K562 (cell line): ENCODE data around the gene IL6ST. TPM values are rescaled to one million over a fixed set of nuclear protein-coding genes. Genes with fewer than 3 reads are reported as not detected.

Source experiments
- ADNP ChIP-seq: fragments of 200-800 bp; sonication (Bioruptor generic); IDR thresholded peaks from 2 replicates; pipeline ENCODE4 v1.6.1; 2016; ENCODE audit warnings: missing genetic modification characterization, missing compliant biosample characterization
- CBX2 ChIP-seq: fragments of 200-600 bp; sonication (generic); IDR thresholded peaks from one replicate; pipeline ENCODE4 v1.6.1; 2012; ENCODE audit warnings: mild to moderate bottlenecking, low read length, inconsistent platforms; ENCODE audit not compliant: insufficient read depth, poor library complexity, severe bottlenecking
- GABPB1 ChIP-seq: sonication (generic); formaldehyde crosslinking; IDR thresholded peaks from 2 replicates; pipeline ENCODE4 v1.8.0; 2022; ENCODE audit warnings: mild to moderate bottlenecking, missing genetic modification reagents
- HNRNPH1 ChIP-seq: fragments of 200-400 bp; formaldehyde crosslinking; optimal IDR thresholded peaks from 2 replicates; pipeline ENCODE3; 2017; ENCODE audit warnings: low read depth, mild to moderate bottlenecking, low read length, moderate library complexity
- MEIS2 ChIP-seq: fragments of 450-650 bp; IDR thresholded peaks from 2 replicates; pipeline ENCODE4 v1.6.1; 2014; ENCODE audit warnings: mild to moderate bottlenecking; ENCODE audit not compliant: partially characterized antibody
- TFAM ChIP-seq: fragments of 250-450 bp; sonication (Bioruptor Pico); conservative IDR thresholded peaks from 2 replicates; pipeline ENCODE4 v1.5.0; 2021; ENCODE audit warnings: mild to moderate bottlenecking, moderate library complexity
- ZNF316 ChIP-seq: fragments of 450-650 bp; IDR thresholded peaks from 2 replicates; pipeline ENCODE4 v1.6.1; 2016
- polyA plus RNA-seq, 8 experiments: library from polyadenylated mRNA; depleted of rRNA in 4 of 8; stranded (reverse) in 5 of 8; unstranded in 3 of 8; fragments of >200 nt; fragmentation: Nextera tagmentation in 2 of 8; fragmentation: Illumina TruSeq in 1 of 8; extraction: Ambion mirVana in 2 of 8; extraction: Trizol in 1 of 8; gene quantifications; 2 replicates each; pipeline versions ENCODE4 v1.2.1 to v1.2.3, GENCODE V29; 2011 to 2014; ENCODE audit warnings: inconsistent platforms in 1 of 8, missing spikeins in 1 of 8
- total RNA-seq, 7 experiments: library from RNA; depleted of rRNA in 6 of 7; stranded (reverse); fragments of >200 nt in 6 of 7; fragmentation: Illumina TruSeq in 2 of 7; extraction: Trizol in 2 of 7; gene quantifications; 2 replicates each; pipeline versions ENCODE4 v1.2.1 to v1.2.3, GENCODE V29; 2011 to 2021; ENCODE audit warnings: low replicate concordance in 1 of 7
- TF ChIP-seq, protein P1 (sequence below): fragments of 450-650 bp; conservative IDR thresholded peaks from 2 replicates; pipeline ENCODE4 v1.6.1; 2016; ENCODE audit warnings: missing genetic modification characterization, low read depth, mild to moderate bottlenecking, control low read depth, missing compliant biosample characterization
- TF ChIP-seq, protein P2 (sequence below): fragments of 450-650 bp; IDR thresholded peaks from 2 replicates; pipeline ENCODE4 v1.6.1; 2016
- TF ChIP-seq, protein P3 (sequence below), 2 experiments: IDR thresholded peaks in 1 of 2; conservative IDR thresholded peaks in 1 of 2; 2 replicates each; pipeline ENCODE4 v1.6.1; 2016; ENCODE audit warnings: low read depth in 2 of 2, mild to moderate bottlenecking in 1 of 2, missing compliant biosample characterization in 1 of 2, missing genetic modification characterization in 1 of 2, moderate library complexity in 1 of 2

The IL6ST gene
- total and polyA plus RNA-seq, 9 of the 15 experiments (the other 6 are each of a cell fraction or from before 2014, with no cell fraction given): 2.0 to 27.0 (median 7.9) TPM

DNA sequence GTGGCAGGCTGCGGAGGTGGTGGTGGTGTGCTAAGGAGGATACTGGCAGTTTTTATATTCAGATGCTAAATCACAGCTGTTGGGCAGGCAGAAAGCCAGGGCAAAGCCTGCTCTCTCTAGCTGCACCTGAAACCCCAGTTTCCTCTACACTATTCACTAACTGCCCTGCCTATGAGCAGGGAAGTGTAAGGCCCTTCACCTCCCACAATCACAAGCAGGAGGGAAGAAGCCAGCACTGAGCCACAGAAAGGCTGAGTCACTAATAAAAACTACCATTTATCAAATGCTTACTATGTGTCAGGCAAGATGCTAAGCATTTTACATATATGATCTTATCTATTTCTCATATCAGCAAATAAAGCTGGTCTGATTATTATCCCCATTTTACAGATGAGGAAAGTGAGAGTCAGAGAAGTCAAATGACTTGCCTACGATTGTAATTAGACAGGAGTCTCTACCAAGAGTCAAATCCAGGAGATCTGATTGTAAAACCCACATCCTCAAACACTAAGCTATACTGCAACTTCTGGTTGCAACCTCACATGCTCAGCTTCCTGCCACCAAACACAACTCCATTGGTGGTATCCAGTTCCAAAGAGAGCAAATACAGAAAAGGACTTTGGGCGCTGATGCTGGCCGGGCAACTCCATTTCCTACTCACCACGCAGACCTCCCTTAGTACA, 17.7 kb upstream of the IL6ST start (continued):
- TF ChIP-seq, protein P1, sequence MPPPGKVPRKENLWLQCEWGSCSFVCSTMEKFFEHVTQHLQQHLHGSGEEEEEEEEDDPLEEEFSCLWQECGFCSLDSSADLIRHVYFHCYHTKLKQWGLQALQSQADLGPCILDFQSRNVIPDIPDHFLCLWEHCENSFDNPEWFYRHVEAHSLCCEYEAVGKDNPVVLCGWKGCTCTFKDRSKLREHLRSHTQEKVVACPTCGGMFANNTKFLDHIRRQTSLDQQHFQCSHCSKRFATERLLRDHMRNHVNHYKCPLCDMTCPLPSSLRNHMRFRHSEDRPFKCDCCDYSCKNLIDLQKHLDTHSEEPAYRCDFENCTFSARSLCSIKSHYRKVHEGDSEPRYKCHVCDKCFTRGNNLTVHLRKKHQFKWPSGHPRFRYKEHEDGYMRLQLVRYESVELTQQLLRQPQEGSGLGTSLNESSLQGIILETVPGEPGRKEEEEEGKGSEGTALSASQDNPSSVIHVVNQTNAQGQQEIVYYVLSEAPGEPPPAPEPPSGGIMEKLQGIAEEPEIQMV: no peak
- TF ChIP-seq TFAM (CRISPR knock-in tag): no peak
- TF ChIP-seq MEIS2: peak; percentile 72
- peak; percentile 62 for TF ChIP-seq ZNF316
- TF ChIP-seq ADNP (tag): peak; percentile 90
- TF ChIP-seq CBX2: no peak
- no peak for TF ChIP-seq HNRNPH1
- peak; percentile 43; the same call in 1 of the 2 replicates for TF ChIP-seq GABPB1 (CRISPR knock-in tag)
- TF ChIP-seq, protein P2, sequence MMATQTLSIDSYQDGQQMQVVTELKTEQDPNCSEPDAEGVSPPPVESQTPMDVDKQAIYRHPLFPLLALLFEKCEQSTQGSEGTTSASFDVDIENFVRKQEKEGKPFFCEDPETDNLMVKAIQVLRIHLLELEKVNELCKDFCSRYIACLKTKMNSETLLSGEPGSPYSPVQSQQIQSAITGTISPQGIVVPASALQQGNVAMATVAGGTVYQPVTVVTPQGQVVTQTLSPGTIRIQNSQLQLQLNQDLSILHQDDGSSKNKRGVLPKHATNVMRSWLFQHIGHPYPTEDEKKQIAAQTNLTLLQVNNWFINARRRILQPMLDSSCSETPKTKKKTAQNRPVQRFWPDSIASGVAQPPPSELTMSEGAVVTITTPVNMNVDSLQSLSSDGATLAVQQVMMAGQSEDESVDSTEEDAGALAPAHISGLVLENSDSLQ: peak; percentile 46
- TF ChIP-seq, protein P3, sequence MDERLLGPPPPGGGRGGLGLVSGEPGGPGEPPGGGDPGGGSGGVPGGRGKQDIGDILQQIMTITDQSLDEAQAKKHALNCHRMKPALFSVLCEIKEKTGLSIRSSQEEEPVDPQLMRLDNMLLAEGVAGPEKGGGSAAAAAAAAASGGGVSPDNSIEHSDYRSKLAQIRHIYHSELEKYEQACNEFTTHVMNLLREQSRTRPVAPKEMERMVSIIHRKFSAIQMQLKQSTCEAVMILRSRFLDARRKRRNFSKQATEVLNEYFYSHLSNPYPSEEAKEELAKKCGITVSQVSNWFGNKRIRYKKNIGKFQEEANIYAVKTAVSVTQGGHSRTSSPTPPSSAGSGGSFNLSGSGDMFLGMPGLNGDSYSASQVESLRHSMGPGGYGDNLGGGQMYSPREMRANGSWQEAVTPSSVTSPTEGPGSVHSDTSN (CRISPR knock-in tag; IDR thresholded peaks at IDR 0.05; ENCODE audit: low read depth): no peak
- TF ChIP-seq, protein P3 (tag; conservative IDR thresholded peaks at IDR 0.05; ENCODE audit: low read depth): peak; percentile 58
